HG03175 (cell line): Measurements from ENCODE around the gene LHFPL6.

ENCODE experiments used
- ATAC-seq: cut with Tn5 transposase; IDR thresholded peaks from one replicate; pipeline ENCODE4 v1.9.1; 2021; ENCODE audit warnings: mild to moderate bottlenecking, moderate library complexity; ENCODE audit not compliant: unreplicated experiment

Gene LHFPL6

DNA sequence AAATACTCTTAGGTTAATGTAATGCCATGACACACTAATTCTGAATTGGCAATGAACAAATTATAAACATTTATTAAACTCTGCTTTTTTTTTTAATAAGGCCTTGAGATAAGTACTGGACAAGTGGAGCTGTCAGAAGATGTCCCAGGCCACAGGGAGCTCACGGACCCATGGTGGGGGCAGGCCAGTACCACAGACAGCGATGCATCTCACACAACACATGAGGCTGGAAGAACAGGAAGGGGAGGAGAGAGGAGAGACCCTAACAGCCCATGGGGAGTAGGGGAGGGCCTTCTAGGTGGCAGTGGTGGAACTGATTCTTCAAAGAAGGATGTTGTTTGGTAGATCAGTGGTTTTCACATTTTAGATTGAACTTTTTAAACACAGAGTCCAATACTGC lies 128.4 kb downstream of the LHFPL6 start:
- ATAC-seq: no peak

DNA sequence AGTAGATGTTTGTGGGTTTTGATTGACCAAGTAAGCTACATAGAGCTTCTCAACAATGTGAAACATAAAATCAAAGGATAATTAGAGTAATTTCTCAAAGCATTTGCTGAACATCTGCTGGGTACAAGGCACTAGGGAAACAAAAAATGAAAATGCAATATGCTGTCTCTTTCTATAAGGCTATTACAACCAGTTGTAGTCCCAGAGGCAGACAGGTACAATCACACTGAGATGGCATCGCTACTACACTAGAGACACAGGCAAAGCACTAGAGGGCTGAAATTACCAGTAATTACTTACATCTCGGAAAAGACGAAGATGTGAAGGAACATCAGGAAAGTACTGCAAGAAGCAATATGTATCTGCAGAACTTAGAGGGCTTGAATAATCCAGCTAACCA lies 133.3 kb downstream of the LHFPL6 start:
- ATAC-seq: no peak

DNA sequence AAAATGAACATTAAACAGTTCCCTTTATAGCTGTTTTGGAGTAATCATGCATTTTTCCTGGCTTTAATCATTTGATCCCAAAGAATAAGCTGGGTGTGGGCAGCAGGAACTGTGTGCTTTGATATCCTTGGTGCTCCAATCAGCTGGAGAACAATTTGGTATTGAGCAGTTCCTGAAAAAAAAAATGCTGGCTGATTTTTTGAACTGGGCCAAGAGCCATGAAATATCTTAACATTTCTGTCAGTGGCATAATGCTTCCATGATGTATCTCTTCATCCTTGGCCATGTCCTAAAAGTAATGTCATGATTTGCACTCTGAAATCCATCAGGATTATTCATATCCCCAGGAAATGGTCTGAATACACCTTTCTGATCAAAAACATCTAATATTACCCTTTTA lies 134.7 kb downstream of the LHFPL6 start:
- no peak for ATAC-seq

DNA sequence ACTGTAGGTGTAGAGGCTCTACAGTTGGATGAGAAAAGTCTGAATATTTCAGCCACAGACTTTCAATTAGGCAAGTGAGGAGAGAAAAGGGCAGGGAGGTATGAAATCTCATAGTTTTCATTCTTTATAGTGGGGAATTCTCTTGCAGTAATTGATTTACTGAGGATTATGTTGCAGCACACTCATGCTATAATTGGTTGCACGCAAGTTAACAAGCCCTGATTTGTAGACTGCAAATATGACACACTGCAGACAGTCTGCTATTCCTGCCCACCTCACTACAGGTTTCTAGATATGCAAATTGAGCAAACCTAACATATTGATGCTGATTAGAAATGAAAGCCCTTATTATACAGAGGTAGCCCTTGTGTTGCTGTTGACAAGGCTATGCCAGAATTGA lies 139.4 kb downstream of the LHFPL6 start:
- no peak for ATAC-seq

DNA sequence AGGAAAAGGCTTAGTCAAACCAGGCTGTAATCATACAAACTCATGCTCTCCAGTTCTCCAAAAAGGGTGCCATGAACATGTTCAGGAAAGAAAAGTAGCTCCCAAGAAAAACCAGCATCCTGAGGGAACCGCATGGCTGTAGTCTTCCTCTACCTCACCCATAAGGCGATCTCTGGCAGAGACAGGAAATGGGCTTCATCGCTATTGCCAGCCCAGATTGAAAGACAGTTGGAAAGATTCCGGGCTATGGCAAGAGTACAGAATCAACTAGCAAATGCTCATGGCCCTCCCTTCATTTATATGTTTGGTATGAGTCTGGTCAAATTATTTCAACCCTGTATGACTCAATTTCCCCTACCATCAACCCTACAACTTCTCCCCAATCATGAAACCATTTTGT lies 140.1 kb downstream of the LHFPL6 start:
- ATAC-seq: no peak

DNA sequence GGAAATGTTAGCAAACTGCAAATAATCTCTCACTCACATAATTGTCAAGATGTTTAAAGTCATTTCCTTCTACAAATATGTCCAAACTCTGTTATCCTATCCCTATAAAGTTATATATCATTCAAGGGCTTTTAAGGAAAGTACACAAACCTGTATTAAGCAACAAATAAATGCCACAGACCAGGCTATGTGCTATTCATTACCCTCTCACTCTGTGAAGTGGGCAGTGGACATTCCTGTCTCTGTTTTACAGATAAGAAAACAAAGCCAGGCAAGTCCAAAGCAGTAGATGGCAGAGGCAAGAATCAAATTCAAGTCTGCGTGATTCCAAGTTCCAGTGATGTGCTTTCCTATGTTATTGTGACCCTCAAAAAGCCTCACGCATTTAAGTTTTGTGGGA lies 140.6 kb downstream of the LHFPL6 start:
- no peak for ATAC-seq

DNA sequence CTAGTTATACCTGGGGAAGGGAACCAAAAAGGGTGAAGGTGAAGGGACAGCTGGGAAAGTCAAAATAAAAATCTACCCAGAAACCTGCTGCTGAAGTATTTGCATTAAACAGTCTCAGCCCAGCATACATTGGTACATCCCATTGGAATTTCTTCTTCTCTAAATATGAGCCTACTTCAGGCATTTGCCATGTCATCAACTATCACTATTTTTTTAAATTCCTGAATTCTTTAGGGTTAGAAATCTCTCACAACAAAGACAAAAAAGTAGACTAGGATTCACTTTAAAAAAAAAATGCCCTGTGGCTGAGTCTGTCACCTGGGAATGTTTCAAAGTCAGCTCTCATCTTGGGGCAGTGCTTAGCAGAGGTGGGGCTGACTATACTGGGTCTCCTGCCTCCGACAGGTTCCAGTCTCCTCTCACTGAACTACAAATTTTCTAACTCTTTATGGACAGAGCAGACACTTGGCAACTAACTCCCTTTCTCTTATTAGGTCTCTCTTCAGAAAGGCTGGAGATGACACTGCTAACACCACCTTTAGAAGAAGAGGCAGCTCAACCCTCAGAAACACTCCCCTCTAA lies 141.2 kb downstream of the LHFPL6 start:
- ATAC-seq: no peak

DNA sequence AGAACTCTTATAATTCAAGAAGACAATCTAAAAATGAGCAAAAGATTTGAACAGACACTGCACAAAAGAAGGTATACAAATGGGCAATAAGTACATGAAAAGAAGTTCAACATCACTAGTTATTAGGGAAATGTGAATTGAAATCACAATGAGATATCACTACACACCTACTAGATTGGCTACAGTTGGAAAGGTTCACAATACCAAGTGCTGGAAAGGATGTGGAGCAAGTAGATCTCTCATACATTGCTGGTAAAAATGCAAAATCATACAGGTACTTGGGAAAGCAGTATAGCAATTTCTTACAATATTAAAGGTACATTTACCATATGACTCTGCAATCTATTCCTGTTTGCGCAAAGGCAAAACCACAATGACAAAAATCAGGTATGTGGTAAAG lies 145.7 kb downstream of the LHFPL6 start:
- no peak for ATAC-seq

DNA sequence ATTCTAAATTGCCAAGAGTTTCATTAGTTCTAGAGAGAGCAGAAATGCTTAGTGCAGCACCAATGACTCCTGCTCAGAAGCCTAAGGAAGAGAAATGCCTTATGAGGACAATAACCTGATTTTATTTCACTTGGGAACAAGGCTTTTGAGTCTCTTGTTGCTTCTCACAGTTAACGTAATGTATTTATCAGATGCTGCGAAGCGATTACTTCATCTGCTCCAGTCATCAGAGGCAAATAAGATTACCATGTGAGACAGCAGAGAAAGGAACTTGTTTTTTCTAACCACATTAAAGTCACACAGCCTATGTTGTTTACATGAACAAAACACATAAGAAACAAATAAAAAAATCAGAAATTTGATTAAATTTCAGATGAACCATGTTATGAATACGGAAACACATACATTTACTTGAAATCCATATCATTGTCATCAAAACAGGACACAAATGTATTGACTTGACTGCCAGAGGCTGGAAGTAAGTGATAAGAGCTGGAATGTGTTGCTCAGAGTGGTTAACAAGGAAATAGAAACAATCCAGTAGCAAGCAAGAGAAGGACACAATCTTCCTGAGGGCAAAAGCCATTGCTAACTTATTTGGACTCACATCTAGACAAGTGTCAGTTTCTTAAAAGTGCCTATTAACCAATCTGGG lies 147.3 kb downstream of the LHFPL6 start:
- no peak for ATAC-seq

DNA sequence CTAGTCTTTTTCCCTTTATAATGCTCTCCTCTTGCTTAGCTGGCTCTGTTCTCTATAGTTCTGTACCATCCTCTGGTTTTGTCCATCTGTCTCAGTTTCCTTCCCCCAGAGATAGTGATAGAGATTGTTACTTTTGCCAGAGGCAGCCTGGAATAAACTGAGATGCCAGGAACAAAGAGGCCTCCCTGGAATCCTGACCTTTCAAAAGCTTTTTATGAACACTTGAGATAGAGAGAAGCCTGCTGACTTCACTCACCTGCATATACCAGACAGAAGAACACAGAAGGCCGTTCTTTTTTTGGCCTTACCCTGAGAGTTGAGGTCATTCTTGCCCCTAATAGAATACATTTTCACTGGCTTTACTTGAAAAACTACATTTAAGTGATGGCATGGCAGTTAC lies 150.2 kb downstream of the LHFPL6 start:
- no peak for ATAC-seq

DNA sequence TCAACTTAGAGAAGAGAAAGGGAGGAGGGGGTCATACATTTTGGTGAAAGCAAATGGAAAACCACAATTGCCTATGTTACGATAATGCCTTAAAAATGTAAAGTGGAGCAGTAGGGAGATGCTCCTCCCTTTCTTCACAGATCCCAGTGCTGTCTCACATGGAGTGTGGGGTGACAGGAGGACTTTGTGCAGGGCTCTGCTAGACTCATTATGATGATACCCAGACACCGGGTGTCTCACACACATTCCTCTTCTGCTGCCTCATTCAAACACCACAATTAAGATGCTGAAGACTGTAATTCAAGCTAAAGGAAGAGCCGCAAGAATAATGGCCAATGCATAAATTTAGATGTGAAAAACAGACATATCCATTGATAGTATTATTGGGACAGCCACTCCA lies 150.6 kb downstream of the LHFPL6 start:
- no peak for ATAC-seq

DNA sequence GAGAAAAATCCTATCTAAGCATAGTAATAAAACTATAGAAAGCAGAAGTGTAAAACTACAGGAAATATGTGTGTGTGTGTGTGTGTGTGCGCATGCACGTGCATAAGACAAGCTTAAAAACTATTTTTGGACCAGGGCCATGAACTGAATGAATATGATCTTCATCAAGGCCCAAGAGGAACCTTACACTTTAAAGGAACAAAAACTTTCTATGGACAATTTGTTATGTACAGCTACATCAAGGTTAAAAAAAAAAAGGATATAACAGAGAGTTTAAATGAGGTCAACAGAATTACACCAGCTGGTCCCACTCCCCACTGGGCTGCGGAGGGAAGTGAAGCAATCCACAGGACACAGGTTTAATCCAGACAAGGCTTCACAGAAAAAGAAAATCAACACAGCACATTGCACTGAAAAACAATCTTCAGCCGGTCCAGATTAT lies 151.1 kb downstream of the LHFPL6 start:
- no peak for ATAC-seq

DNA sequence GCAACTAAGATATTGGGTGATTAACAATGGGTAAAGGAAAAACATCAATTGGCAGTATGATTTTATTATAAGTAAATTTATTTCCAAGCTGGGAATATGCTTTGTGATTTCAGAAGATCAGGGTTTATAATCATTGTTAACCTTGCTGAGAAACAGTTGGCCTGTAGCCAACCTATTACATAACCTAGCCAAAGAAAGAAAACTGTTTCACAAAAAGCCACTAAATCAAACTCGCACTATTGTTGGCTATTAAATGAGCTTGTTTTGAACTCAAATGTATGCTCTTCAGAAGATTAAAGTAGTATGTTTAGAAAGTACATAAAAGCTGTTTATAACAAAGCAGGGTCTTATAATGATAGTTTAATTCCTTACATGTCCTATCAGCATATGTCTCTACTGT lies 151.7 kb downstream of the LHFPL6 start:
- no peak for ATAC-seq

DNA sequence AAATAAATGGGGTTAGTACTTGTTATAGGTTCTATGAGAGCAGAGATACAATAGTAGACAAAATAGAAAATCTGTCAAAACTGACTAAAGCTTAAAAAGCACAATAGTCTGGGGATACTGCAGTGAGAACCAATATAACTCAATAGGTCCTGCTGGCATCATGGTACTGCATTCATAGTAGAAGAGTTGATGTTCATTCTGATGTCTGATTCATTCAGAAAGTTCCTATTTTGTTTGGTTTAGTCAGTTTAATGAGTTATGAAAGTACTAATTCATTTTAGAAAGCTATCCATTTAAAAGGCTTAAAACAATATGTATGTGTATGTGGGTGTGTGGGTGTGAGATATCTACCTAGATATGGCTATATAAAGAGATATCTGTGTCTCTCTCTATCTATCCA lies 152.8 kb downstream of the LHFPL6 start:
- no peak for ATAC-seq

DNA sequence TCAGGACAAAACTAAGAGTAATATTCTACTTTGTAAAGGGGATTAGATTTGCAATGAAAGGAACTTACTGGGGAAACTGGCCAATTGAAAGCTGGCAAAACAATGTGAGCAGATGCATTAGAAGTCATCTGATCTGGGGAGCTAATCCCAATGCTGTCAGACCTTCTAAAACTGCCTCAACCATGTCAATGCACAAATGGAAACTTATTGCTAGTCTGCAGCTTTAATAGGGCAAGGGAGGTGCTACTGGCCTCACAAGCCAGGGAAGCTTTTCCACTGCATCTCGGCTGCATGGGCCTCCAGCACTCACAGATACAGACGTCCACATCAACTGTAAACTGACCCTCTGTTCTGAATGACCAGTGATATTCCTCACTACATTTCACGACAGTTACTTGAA lies 154.2 kb downstream of the LHFPL6 start:
- no peak for ATAC-seq

DNA sequence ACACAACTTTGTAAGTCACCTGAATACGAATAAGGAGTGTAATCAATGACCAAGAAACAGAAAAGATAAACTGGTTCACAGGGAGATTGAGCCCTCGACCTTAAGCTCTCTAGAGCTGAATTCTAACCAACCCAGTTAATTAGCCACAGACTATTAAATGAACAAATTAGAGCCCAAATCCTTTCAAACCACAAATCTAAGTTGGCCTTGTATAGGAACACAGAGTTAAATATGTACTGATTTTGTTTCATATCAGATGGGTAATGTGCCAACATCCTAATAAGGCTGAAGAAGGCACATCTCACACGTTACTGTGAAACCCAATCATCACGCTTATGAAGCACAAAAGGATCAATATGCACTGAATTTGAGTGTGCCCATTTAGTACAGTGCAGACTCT lies 156.1 kb downstream of the LHFPL6 start:
- ATAC-seq: no peak

DNA sequence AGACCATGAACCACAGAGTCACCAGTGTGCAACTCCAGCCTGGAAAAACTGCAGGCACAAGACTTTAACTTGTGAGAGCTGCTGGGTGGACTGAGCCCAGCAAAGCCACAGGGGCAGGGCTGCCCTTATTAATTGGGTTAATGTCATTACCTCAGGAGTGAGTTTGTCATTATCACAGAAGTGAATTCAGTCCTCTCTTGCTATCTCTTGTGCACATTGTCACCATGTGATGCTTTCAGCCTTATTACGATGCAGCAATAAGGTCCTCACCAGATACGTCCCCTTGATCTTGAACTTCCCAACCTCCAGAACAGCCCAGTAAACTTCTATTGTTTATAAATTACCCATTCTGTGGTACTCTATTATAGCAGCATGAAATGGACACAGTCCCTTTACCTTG lies 158.1 kb downstream of the LHFPL6 start:
- no peak for ATAC-seq

DNA sequence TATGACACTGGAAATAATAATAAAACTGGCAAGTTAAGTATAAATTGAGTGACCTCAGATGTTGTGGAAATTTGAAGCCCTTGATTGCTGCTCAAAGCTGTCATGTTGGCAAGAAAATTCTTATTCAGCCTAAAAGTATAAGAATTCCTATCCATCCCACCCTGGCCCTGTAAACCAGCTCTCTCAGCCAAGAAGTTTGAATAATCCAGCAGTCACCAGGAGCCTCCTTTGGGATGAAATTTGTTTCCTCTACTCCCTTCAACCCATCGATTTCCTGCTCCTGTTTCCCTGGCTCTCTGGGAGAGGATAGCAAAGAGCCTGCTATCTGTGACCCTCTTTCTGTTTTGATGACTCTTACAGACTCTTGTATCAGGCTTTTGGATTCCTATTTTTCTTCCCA lies 169.3 kb downstream of the LHFPL6 start:
- ATAC-seq: no peak

DNA sequence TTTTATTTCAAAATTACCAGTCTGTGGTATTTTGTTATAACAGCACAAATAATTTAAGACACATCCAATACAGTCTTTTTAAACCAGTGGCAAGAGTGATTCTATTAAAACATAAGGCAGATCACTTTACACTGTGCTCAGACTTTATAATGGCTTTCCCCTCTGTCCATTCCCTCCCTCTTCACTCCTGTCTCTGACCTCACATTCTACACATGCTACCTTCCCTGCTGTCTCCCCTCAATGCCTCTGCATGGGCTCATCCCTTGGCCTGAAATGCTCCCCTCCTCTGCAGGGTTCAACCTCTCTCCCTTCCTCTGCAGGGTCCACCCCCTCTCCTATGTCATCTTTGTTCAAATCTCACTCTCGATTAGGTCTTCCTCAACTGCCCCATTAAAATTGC lies 170.8 kb downstream of the LHFPL6 start:
- ATAC-seq: no peak

DNA sequence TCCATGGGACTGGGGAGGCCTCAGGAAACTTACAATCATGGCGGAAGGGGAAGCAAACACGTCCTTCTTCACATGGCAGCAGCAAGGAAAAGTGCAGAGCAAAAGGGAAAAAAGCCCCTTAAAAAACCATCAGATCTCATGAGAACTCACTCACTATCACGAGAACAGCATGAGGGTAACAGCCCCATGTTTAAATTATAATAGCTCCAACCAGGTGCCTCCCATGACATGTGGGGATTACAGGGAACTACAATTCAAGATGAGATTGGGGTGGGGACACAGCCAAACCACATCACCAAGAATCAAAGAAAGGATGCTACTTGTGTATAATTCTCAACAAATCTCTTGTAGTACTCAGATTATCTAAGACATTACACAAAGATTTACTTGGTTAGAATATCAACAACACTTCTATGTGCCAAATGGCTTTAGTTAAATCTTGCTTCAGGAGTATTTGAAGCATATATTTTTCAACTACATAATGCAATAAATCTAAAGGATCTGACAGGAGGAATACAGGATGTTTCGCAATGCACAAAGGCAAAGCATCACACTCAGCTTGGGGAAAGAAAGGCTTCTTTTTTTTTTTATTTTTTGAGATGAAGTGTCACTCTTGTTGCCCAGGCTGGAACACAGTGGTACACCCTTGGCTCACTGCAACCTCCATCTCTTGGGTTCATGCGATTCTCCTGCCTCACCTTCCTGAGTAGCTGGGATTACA lies 180.0 kb downstream of the LHFPL6 start:
- ATAC-seq: no peak

DNA sequence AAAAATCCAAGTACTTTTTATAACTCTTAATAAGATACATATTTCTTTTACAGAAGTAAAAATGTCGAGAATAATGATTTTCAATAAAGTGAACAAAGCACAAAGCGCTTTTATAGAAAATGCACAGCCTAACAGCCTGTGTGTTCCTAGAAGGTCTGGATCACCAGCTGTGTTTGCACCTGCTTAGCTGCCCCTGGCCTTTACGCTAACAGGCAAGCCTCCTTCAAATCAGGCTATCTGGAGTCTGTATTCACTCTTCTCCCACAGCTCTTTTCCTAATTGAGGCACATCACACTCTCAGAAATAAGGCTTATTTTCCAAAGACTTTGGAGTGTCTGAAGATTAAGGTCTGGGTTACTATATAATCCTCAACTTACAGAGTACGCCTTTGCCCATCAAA lies 183.1 kb downstream of the LHFPL6 start:
- ATAC-seq: no peak

DNA sequence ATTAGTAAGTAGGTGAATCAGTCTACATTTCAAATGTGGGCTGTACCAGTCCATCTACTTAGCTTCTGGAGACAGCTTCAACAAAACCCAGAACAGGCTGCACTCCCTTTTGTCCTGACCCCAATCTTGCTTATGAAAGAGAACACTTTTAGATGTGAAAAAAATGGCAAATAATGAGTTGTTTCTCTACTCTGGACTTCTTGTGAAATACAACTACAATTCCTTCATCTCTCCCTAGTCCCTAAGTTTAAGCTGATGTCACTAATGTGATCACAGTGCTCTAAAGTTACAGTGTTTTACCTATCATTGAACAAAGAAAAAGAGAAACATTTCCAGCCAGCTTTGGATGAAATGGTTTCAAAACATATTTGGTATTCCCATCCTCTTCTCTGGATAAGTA lies 183.9 kb downstream of the LHFPL6 start:
- no peak for ATAC-seq

DNA sequence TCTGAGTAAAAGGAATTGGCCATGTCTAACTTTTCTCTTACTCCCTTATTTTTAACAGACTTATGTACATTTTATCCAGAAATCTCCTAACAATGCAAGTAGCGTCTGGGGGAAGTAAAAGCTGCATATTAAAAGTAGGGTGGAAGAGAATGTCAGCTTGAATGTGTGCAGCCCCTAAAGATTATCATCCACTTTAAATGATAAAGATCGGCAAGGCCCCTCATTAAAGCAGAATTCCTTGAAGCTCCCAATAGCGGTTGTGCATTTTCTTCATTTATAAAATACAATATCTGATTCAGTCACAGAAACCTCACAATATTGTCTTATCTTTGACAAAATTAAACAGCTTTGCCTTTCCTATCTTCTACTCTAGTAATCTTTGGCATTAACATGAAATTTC lies 184.6 kb downstream of the LHFPL6 start:
- ATAC-seq: no peak
